A549 (cell line): ENCODE measurements around the gene SLC2A1. TPM values are rescaled to one million over a fixed set of nuclear protein-coding genes. Genes with fewer than 3 reads are reported as not detected.

Experiments
- ATAC-seq, 2 experiments: fragments of 200-7000 bp in 1 of 2; fragments of >200 bp in 1 of 2; cut with Nextera tagmentation in 1 of 2; cut with Tn5 transposase in 1 of 2; 3 replicates each; pipeline versions ENCODE4 v1.8.0 to v1.9.1; 2018 to 2020; ENCODE audit warnings: mild to moderate bottlenecking in 1 of 2, moderate library complexity in 1 of 2
- CTCF ChIA-PET: fragments of 300-600 bp; sonication (Branson Sonifier 250); formaldehyde crosslinking; extraction: SDS; loops from one replicate; lab custom pipeline; 2021; ENCODE audit warnings: antibody characterized with exemption, inconsistent platforms; lab: Yijun Ruan, JAX
- POLR2A ChIA-PET: fragments of 350-600 bp; formaldehyde crosslinking; extraction: SDS; loops from one replicate; lab custom pipeline; 2021; ENCODE audit warnings: antibody characterized with exemption, inconsistent platforms; lab: Yijun Ruan, JAX
- DNase-seq, 2 experiments: peaks; one replicate each; pipeline versions ENCODE4 v3.0.0 to v3.0.0-alpha.2; 2011 to 2016; ENCODE audit warnings: low read depth in 1 of 2, low spot score in 1 of 2
- FAIRE-seq: peaks from 2 replicates; lab custom pipeline; 2011; peaks lifted over from hg19 to GRCh38; lab: Jason Lieb, UNC
- H3K27ac ChIP-seq, 2 experiments: fragments of >200 bp; sonication (Bioruptor Twin); formaldehyde crosslinking; 3 replicates each; pipeline ENCODE4 v1.5.1; 2016 to 2017
- H3K4me1 ChIP-seq: fragments of >200 bp; sonication (Bioruptor Twin); formaldehyde crosslinking; 3 replicates; pipeline ENCODE4 v1.6.1; 2016
- H3K4me2 ChIP-seq: fragments of >200 bp; sonication (Bioruptor Twin); formaldehyde crosslinking; 3 replicates; pipeline ENCODE4 v1.6.1; 2016
- H3K4me3 ChIP-seq: fragments of >200 bp; sonication (Bioruptor Twin); formaldehyde crosslinking; 3 replicates; pipeline ENCODE4 v1.5.1; 2016
- H3K9me3 ChIP-seq: fragments of >200 bp; sonication (Bioruptor Twin); formaldehyde crosslinking; 3 replicates; pipeline ENCODE4 v1.6.1; 2016
- BHLHE40 ChIP-seq: IDR thresholded peaks from 2 replicates; pipeline ENCODE4 v1.6.1; 2012; ENCODE audit warnings: low read depth, low read length, inconsistent platforms
- CBX2 ChIP-seq: fragments of 200-600 bp; sonication (generic); IDR thresholded peaks from 2 replicates; pipeline ENCODE4 v1.6.1; 2016; ENCODE audit warnings: low read depth, mild to moderate bottlenecking, borderline replicate concordance
- CEBPB ChIP-seq, 2 experiments: fragments of >200 bp in 1 of 2; sonication (Bioruptor Twin) in 1 of 2; formaldehyde crosslinking in 1 of 2; IDR thresholded peaks; 2 replicates each; pipeline ENCODE4 v1.6.1; 2012 to 2016
- CTCF ChIP-seq: fragments of >200 bp; sonication (Bioruptor Twin); formaldehyde crosslinking; IDR thresholded peaks from 3 replicates; pipeline ENCODE4 v1.5.1; 2016
- EHF ChIP-seq: fragments of 250-450 bp; sonication (Bioruptor Pico); IDR thresholded peaks from 2 replicates; pipeline ENCODE4 v1.5.0; 2020; ENCODE audit warnings: mild to moderate bottlenecking
- EHMT2 ChIP-seq: fragments of 200-600 bp; sonication (generic); IDR thresholded peaks from 2 replicates; pipeline ENCODE4 v1.6.1; 2016; ENCODE audit warnings: antibody characterized with exemption, low read depth, mild to moderate bottlenecking, moderate library complexity
- ELK1 ChIP-seq: fragments of 150-350 bp; IDR thresholded peaks from 2 replicates; pipeline ENCODE4 v1.6.1; 2014; ENCODE audit warnings: low read depth, mild to moderate bottlenecking, low read length
- EP300 ChIP-seq, 2 experiments: fragments of >200 bp; sonication (Bioruptor Twin); formaldehyde crosslinking; IDR thresholded peaks; 2 replicates in 1 of 2; 3 replicates in 1 of 2; pipeline ENCODE4 v1.6.1; 2016 to 2017
- ESRRA ChIP-seq: fragments of 150-350 bp; IDR thresholded peaks from 2 replicates; pipeline ENCODE4 v1.6.1; 2014; ENCODE audit warnings: mild to moderate bottlenecking, low read length, borderline replicate concordance
- FOSL2 ChIP-seq, 2 experiments: fragments of 450-650 bp in 1 of 2; fragments of >200 bp in 1 of 2; sonication (Bioruptor Twin) in 1 of 2; formaldehyde crosslinking; IDR thresholded peaks; 2 replicates each; pipeline versions ENCODE4 v1.5.0 to v1.6.1; 2016 to 2020; ENCODE audit warnings: mild to moderate bottlenecking in 1 of 2, moderate library complexity in 1 of 2
- GATA3 ChIP-seq: IDR thresholded peaks from 2 replicates; pipeline ENCODE4 v1.6.1; 2012; ENCODE audit warnings: borderline replicate concordance
- HMGXB4 ChIP-seq: fragments of 250-450 bp; sonication (Bioruptor Pico); IDR thresholded peaks from 2 replicates; pipeline ENCODE4 v1.5.0; 2021; ENCODE audit warnings: mild to moderate bottlenecking, moderate library complexity, borderline replicate concordance
- HOXA7 ChIP-seq: fragments of 250-450 bp; sonication (Bioruptor Pico); IDR thresholded peaks from 2 replicates; pipeline ENCODE4 v1.5.0; 2020; ENCODE audit warnings: mild to moderate bottlenecking, moderate library complexity
- HOXB5 ChIP-seq: fragments of 250-450 bp; sonication (Bioruptor Pico); IDR thresholded peaks from 2 replicates; pipeline ENCODE4 v1.5.0; 2020; ENCODE audit warnings: mild to moderate bottlenecking, moderate library complexity
- KDM1A ChIP-seq: fragments of 200-600 bp; sonication (generic); IDR thresholded peaks from 2 replicates; pipeline ENCODE4 v1.6.1; 2016; ENCODE audit warnings: low read depth, mild to moderate bottlenecking
- MAFK ChIP-seq: fragments of 450-650 bp; IDR thresholded peaks from 2 replicates; pipeline ENCODE4 v1.6.1; 2014; ENCODE audit not compliant: partially characterized antibody
- MAX ChIP-seq: IDR thresholded peaks from 2 replicates; pipeline ENCODE4 v1.6.1; 2012
- MYC ChIP-seq: IDR thresholded peaks from 2 replicates; pipeline ENCODE4 v1.6.1; 2012; ENCODE audit warnings: mild to moderate bottlenecking, inconsistent platforms, low read length, improper control_type of control experiment, borderline replicate concordance
- NFE2L2 ChIP-seq: fragments of 150-350 bp; conservative IDR thresholded peaks from 2 replicates; pipeline ENCODE4 v1.6.1; 2014; ENCODE audit warnings: low read length
- PBX3 ChIP-seq: IDR thresholded peaks from 2 replicates; pipeline ENCODE4 v1.6.1; 2012
- POLR2A ChIP-seq: IDR thresholded peaks from 2 replicates; pipeline ENCODE4 v1.6.1; 2012; ENCODE audit warnings: mild to moderate bottlenecking, low read length
- RARB ChIP-seq: fragments of 250-450 bp; sonication (Bioruptor Pico); IDR thresholded peaks from 2 replicates; pipeline ENCODE4 v1.8.0; 2021; ENCODE audit warnings: mild to moderate bottlenecking, moderate library complexity
- RCOR1 ChIP-seq: fragments of 150-350 bp; IDR thresholded peaks from 2 replicates; pipeline ENCODE4 v1.6.1; 2014; ENCODE audit warnings: antibody characterized with exemption, low read length, low read depth
- RFX5 ChIP-seq: fragments of 450-650 bp; IDR thresholded peaks from 2 replicates; pipeline ENCODE4 v1.7.1; 2014; ENCODE audit warnings: antibody characterized with exemption, mild to moderate bottlenecking, moderate library complexity
- RNF2 ChIP-seq: fragments of 200-600 bp; sonication (generic); IDR thresholded peaks from 2 replicates; pipeline ENCODE4 v1.6.1; 2016; ENCODE audit warnings: low read depth, mild to moderate bottlenecking, antibody characterized with exemption, moderate library complexity, borderline replicate concordance
- SREBF2 ChIP-seq: fragments of 450-650 bp; IDR thresholded peaks from 2 replicates; pipeline ENCODE4 v1.6.1; 2014; ENCODE audit warnings: mild to moderate bottlenecking, moderate library complexity
- TFCP2L1 ChIP-seq: fragments of 250-450 bp; sonication (Bioruptor Pico); IDR thresholded peaks from 2 replicates; pipeline ENCODE4 v1.5.0; 2021; ENCODE audit warnings: mild to moderate bottlenecking
- ZC3H11A ChIP-seq: fragments of 450-650 bp; IDR thresholded peaks from 2 replicates; pipeline ENCODE4 v1.6.1; 2014; ENCODE audit warnings: antibody characterized with exemption, mild to moderate bottlenecking
- ZNF302 ChIP-seq: fragments of 250-450 bp; sonication (Bioruptor Pico); IDR thresholded peaks from 2 replicates; pipeline ENCODE4 v1.9.0; 2021; ENCODE audit warnings: inconsistent platforms, mild to moderate bottlenecking, moderate library complexity
- WGBS: methylation state at CpG from one replicate; pipeline ENCODE4 v1.1.6; 2017; ENCODE audit errors: missing lambda C conversion rate; 5-methylcytosine and 5-hydroxymethylcytosine counted together
- polyA plus RNA-seq, 4 experiments: library from polyadenylated mRNA; depleted of rRNA in 3 of 4; stranded (reverse); fragments of >200 nt; fragmentation: RNase III in 1 of 4; extraction: RNeasy Plus Mini Kit Qiagen cat#74134 plus additional on column Dnase treatment in 1 of 4; gene quantifications; 2 replicates in 3 of 4; 3 replicates in 1 of 4; pipeline ENCODE4 v1.2.3, GENCODE V29; 2011 to 2017
- TF ChIP-seq, protein P1 (sequence below): fragments of 450-650 bp; IDR thresholded peaks from 2 replicates; pipeline ENCODE4 v1.6.1; 2014; ENCODE audit warnings: antibody characterized with exemption
- TF ChIP-seq, protein P2 (sequence below): fragments of 250-450 bp; sonication (Bioruptor Pico); IDR thresholded peaks from 2 replicates; pipeline ENCODE4 v1.5.0; 2020; ENCODE audit warnings: low read depth, mild to moderate bottlenecking, moderate library complexity

Gene SLC2A1
- polyA plus RNA-seq, 2 of the 4 experiments (the other 2 are of a cell fraction), result 106 to 124 TPM

- DNase-seq, result no peak
- no peak for ATAC-seq
- no peak for FAIRE-seq
- TF ChIP-seq HOXB5, result no peak
- no peak for TF ChIP-seq EHMT2
- no peak for TF ChIP-seq RARB (CRISPR knock-in tag)
- TF ChIP-seq ZC3H11A, result no peak
- TF ChIP-seq RNF2, result no peak
- no peak for TF ChIP-seq SREBF2
- no peak for TF ChIP-seq EP300 (IDR thresholded peaks at IDR 0.05)
- TF ChIP-seq ZNF302 (CRISPR knock-in tag), result no peak
- TF ChIP-seq POLR2A, result no peak
- no peak for TF ChIP-seq FOSL2 (IDR thresholded peaks at IDR 0.05)
- TF ChIP-seq FOSL2 (CRISPR knock-in tag; IDR thresholded peaks at IDR 0.05), result no peak
- TF ChIP-seq MAX, result no peak
- TF ChIP-seq, protein P1, sequence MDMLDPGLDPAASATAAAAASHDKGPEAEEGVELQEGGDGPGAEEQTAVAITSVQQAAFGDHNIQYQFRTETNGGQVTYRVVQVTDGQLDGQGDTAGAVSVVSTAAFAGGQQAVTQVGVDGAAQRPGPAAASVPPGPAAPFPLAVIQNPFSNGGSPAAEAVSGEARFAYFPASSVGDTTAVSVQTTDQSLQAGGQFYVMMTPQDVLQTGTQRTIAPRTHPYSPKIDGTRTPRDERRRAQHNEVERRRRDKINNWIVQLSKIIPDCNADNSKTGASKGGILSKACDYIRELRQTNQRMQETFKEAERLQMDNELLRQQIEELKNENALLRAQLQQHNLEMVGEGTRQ, result no peak
- no peak for TF ChIP-seq EHF (CRISPR knock-in tag)
- TF ChIP-seq RFX5, result no peak
- no peak for TF ChIP-seq HOXA7
- TF ChIP-seq, all 56 proteins: peak for 0
- Histone ChIP-seq H3K4me1 (no peaks in the 10 kb centered on the region), H3K27ac (no peak overlapping the region), H3K4me3 (no peak overlapping the region), H3K9me3 (no peaks in the 10 kb centered on the region), H3K4me2 (no peak overlapping the region)
- ChIA-PET CTCF (no interaction called here), POLR2A (no interaction called here)
- WGBS, result 84% methylated on average over 9 of the region's 9 CpGs
Measured at GRCh38 chr1:42979896-42980800, 21.5 kb upstream of the SLC2A1 start.

GRCh38 chr1:42979036-42979430 lies 20.4 kb upstream of the SLC2A1 start:
- FAIRE-seq, result no peak
- CTCF ChIA-PET, result no interaction called here
- Histone ChIP-seq H3K4me2 (no peak overlapping the region), H3K4me3 (no peak overlapping the region), H3K9me3 (no peaks in the 10 kb centered on the region), H3K4me1 (no peaks in the 10 kb centered on the region), H3K27ac (no peak overlapping the region)
- POLR2A ChIA-PET, result no interaction called here
- ATAC-seq, result no peak
- no peak for DNase-seq
- WGBS, result 85% methylated on average over 2 of the region's 2 CpGs
- TF ChIP-seq NFE2L2 (no peak), CBX2 (no peak), KDM1A (no peak), HMGXB4 (no peak), BHLHE40 (no peak), ESRRA (no peak), MAFK (no peak), RCOR1 (no peak), CEBPB (IDR thresholded peaks at IDR 0.05) (no peak), GATA3 (no peak), TFCP2L1 (CRISPR knock-in tag) (no peak), ZNF302 (CRISPR knock-in tag) (no peak), CTCF (no peak), MYC (no peak), ELK1 (no peak), HOXA7 (no peak), PBX3 (no peak)
- TF ChIP-seq, protein P2, sequence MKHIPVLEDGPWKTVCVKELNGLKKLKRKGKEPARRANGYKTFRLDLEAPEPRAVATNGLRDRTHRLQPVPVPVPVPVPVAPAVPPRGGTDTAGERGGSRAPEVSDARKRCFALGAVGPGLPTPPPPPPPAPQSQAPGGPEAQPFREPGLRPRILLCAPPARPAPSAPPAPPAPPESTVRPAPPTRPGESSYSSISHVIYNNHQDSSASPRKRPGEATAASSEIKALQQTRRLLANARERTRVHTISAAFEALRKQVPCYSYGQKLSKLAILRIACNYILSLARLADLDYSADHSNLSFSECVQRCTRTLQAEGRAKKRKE (CRISPR knock-in tag), result no peak
